Glutamatergic neuron (in vitro differentiated cells): ENCODE data around the gene COTL1. TPM values are rescaled to one million over a fixed set of nuclear protein-coding genes. Genes with fewer than 3 reads are reported as not detected.

ENCODE experiments used
- DNase-seq: peaks from one replicate; pipeline ENCODE4 v3.0.0; 2022
- H3K27ac Mint-ChIP-seq: one replicate; pipeline ENCODE4 v1.8.0; 2020; ENCODE audit warnings: mild to moderate bottlenecking, mixed read lengths, inconsistent platforms; ENCODE audit not compliant: unreplicated experiment
- H3K27me3 Mint-ChIP-seq: one replicate; pipeline ENCODE4 v1.8.0; 2020; ENCODE audit warnings: mild to moderate bottlenecking, moderate library complexity, mixed read lengths, inconsistent platforms; ENCODE audit not compliant: unreplicated experiment
- H3K36me3 Mint-ChIP-seq: one replicate; pipeline ENCODE4 v1.8.0; 2020; ENCODE audit warnings: mild to moderate bottlenecking, mixed read lengths, inconsistent platforms; ENCODE audit not compliant: unreplicated experiment
- H3K4me1 Mint-ChIP-seq: one replicate; pipeline ENCODE4 v1.8.0; 2020; ENCODE audit warnings: mild to moderate bottlenecking, low read depth, mixed read lengths, inconsistent platforms; ENCODE audit not compliant: unreplicated experiment
- H3K4me3 Mint-ChIP-seq: one replicate; pipeline ENCODE4 v1.8.0; 2020; ENCODE audit warnings: mild to moderate bottlenecking, mixed read lengths, inconsistent platforms; ENCODE audit not compliant: unreplicated experiment
- H3K9me3 Mint-ChIP-seq: one replicate; pipeline ENCODE4 v1.8.0; 2020; ENCODE audit warnings: mild to moderate bottlenecking, moderate library complexity, mixed read lengths, inconsistent platforms; ENCODE audit not compliant: unreplicated experiment
- total RNA-seq: library from RNA; stranded (reverse); fragmentation: NEBNext Ultra II Directional; extraction: Animal tissue kit (Norgen Biotek cat#: 25700); gene quantifications from one replicate; pipeline ENCODE4 v1.2.1, GENCODE V29; 2021; ENCODE audit not compliant: unreplicated experiment
- TF ChIP-seq, protein P1 (sequence below): fragments of 200-600 bp; sonication (generic); IDR thresholded peaks from one replicate; pipeline ENCODE4 v1.5.0; 2021; ENCODE audit not compliant: partially characterized antibody, unreplicated experiment

The COTL1 gene
- total RNA-seq, 1 donor from 2014 or later: 545 TPM

GRCh38 chr16:84606081-84606875 lies 11.6 kb downstream of the COTL1 start:
- DNase-seq: no peak
- Mint-ChIP-seq H3K4me3 (no peak overlapping the region), H3K9me3 (peaks cover 3% of the 10 kb centered on the region), H3K4me1 (peaks cover 41% of the 10 kb centered on the region), H3K27ac (no peak overlapping the region), H3K27me3 (peaks cover 2% of the 10 kb centered on the region), H3K36me3 (peaks cover 9% of the 10 kb centered on the region)
- TF ChIP-seq, protein P1, sequence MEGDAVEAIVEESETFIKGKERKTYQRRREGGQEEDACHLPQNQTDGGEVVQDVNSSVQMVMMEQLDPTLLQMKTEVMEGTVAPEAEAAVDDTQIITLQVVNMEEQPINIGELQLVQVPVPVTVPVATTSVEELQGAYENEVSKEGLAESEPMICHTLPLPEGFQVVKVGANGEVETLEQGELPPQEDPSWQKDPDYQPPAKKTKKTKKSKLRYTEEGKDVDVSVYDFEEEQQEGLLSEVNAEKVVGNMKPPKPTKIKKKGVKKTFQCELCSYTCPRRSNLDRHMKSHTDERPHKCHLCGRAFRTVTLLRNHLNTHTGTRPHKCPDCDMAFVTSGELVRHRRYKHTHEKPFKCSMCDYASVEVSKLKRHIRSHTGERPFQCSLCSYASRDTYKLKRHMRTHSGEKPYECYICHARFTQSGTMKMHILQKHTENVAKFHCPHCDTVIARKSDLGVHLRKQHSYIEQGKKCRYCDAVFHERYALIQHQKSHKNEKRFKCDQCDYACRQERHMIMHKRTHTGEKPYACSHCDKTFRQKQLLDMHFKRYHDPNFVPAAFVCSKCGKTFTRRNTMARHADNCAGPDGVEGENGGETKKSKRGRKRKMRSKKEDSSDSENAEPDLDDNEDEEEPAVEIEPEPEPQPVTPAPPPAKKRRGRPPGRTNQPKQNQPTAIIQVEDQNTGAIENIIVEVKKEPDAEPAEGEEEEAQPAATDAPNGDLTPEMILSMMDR: no peak

DNA sequence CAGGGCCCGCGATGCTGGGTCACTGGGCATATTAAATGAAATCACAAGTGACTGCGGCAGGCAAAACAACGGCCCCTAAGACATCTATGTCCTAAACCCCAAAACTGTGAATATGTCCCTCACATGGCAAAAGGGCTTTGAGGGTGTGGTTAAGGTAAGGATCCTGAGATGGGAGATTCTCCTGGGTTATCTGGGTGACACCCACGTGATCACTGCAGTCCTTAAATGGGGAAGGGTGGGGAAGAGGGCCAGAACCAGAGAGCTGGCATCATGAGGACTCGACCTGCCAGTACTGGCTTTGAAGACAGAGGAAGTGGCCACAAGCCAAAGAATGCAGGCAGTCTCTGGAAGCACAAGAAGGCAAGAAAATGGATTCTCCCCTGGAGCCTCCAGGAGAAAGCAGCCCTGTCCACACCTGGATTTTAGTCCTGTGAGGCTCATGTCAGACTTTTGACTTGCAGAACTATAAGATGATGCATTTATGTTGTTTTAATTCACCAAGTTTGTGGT lies 12.5 kb downstream of the COTL1 start:
- no peak for DNase-seq
- no peak overlapping the region for H3K4me3 Mint-ChIP-seq
- H3K27me3 Mint-ChIP-seq: peaks cover 2% of the 10 kb centered on the region
- H3K27ac Mint-ChIP-seq: no peak overlapping the region
- peaks cover 5% of the 10 kb centered on the region for H3K36me3 Mint-ChIP-seq
- H3K9me3 Mint-ChIP-seq: peaks cover 2% of the 10 kb centered on the region
- TF ChIP-seq, protein P1: no peak
- H3K4me1 Mint-ChIP-seq: peaks cover 41% of the 10 kb centered on the region

GRCh38 chr16:84604477-84605013 lies 13.3 kb downstream of the COTL1 start:
- Mint-ChIP-seq H3K9me3 (peaks cover 4% of the 10 kb centered on the region), H3K27me3 (peaks cover 5% of the 10 kb centered on the region), H3K4me1 (peaks cover 47% of the 10 kb centered on the region), H3K4me3 (peak overlapping the region; percentile 63), H3K27ac (peak overlapping the region; percentile 28), H3K36me3 (peaks cover 5% of the 10 kb centered on the region)
- TF ChIP-seq, protein P1: no peak
- DNase-seq: no peak

GRCh38 chr16:84603940-84604339 lies 13.9 kb downstream of the COTL1 start:
- H3K4me1 Mint-ChIP-seq: peaks cover 50% of the 10 kb centered on the region
- no peak for DNase-seq
- H3K27ac Mint-ChIP-seq: no peak overlapping the region
- H3K4me3 Mint-ChIP-seq: no peak overlapping the region
- H3K9me3 Mint-ChIP-seq: peaks cover 4% of the 10 kb centered on the region
- H3K27me3 Mint-ChIP-seq: peaks cover 3% of the 10 kb centered on the region
- TF ChIP-seq, protein P1: no peak
- peaks cover 5% of the 10 kb centered on the region for H3K36me3 Mint-ChIP-seq
